Measurements from ENCODE around the gene TGFBR1. TPM values are rescaled to one million over a fixed set of nuclear protein-coding genes. Genes with fewer than 3 reads are reported as not detected.

Gene TGFBR1
- total RNA-seq, 1 donor from 2014 or later, result 203 TPM

DNA sequence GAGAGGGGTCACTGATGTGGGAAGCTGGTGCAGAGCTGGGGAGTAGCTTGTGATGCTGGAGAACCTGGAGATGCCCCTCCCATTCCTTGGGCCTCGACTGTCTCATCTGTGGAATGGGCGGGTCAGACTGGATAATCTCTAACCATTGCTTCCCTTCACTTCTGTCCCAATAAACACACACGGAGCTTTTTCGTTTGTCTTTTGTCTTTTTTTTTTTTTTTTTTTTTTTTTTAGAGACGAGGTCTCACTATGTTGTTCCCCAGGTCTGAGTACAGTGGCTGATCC, 80.4 kb downstream of the TGFBR1 start:
- no peaks in the 10 kb centered on the region for H3K79me2 ChIP-seq (ENCODE audit: insufficient read depth, low read length)
- H3K4me1 ChIP-seq (ENCODE audit: insufficient read depth, low read length), result peaks cover 18% of the 10 kb centered on the region
- Mint-ChIP-seq H3K36me3 (ENCODE audit: low read depth, unreplicated experiment) (no peaks in the 10 kb centered on the region), H3K9me3 (ENCODE audit: unreplicated experiment) (peaks cover 1% of the 10 kb centered on the region), H3K27me3 (ENCODE audit: low read depth, unreplicated experiment) (peaks cover 6% of the 10 kb centered on the region), H3K27ac (ENCODE audit: unreplicated experiment) (no peak overlapping the region), H3K4me3 (ENCODE audit: unreplicated experiment) (no peak overlapping the region), H3K4me1 (ENCODE audit: low read depth, unreplicated experiment) (peaks cover 11% of the 10 kb centered on the region)
- no peak overlapping the region for H3K27ac ChIP-seq (ENCODE audit: low read depth, low read length)
- TF ChIP-seq, protein P1, sequence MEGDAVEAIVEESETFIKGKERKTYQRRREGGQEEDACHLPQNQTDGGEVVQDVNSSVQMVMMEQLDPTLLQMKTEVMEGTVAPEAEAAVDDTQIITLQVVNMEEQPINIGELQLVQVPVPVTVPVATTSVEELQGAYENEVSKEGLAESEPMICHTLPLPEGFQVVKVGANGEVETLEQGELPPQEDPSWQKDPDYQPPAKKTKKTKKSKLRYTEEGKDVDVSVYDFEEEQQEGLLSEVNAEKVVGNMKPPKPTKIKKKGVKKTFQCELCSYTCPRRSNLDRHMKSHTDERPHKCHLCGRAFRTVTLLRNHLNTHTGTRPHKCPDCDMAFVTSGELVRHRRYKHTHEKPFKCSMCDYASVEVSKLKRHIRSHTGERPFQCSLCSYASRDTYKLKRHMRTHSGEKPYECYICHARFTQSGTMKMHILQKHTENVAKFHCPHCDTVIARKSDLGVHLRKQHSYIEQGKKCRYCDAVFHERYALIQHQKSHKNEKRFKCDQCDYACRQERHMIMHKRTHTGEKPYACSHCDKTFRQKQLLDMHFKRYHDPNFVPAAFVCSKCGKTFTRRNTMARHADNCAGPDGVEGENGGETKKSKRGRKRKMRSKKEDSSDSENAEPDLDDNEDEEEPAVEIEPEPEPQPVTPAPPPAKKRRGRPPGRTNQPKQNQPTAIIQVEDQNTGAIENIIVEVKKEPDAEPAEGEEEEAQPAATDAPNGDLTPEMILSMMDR (IDR thresholded peaks at IDR 0.05; ENCODE audit: insufficient read depth, low read depth, low read length), result no peak
- no peak for TF ChIP-seq EZH2 (IDR thresholded peaks at IDR 0.05; ENCODE audit: insufficient read depth, low read length)
- H3K36me3 ChIP-seq (ENCODE audit: insufficient read depth, low read length), result no peaks in the 10 kb centered on the region
- H3K4me2 ChIP-seq (ENCODE audit: low read length), result peak overlapping the region; percentile 82
- DNase-seq (ENCODE audit: low read depth) (no peak), FAIRE-seq (no peak)
- peak overlapping the region; percentile 35 for H3K9ac ChIP-seq (ENCODE audit: low read length)
- no peaks in the 10 kb centered on the region for H3K27me3 ChIP-seq (ENCODE audit: insufficient read depth, low read length)
- H3K4me3 ChIP-seq (ENCODE audit: insufficient read depth, low read depth, low read length), result no peak overlapping the region
- H2AFZ ChIP-seq (ENCODE audit: low read depth, low read length), result peak overlapping the region; percentile 96
- H4K20me1 ChIP-seq (ENCODE audit: insufficient read depth, low read length), result no peaks in the 10 kb centered on the region
- H3K9me3 ChIP-seq (ENCODE audit: insufficient read depth, low read depth, low read length), result no peaks in the 10 kb centered on the region

DNA sequence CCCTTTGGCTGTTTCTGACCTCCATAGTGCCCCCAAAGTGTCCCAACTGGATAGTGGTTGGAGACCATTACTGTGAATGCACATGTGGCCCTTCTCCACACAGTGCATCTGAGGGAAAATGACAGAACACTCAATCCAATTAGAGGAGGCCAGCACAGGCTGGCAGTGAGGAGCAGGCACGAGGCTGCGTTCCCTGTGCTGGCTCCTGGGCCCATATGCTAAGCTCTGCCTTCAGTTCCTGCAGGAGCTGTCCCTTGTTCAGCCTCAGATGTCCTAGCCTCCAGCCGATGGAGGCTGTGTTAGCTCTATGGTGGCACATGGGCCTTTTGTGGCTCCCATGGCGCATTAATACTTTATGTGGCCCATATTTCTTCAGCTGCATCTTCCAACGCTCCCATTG, 81.0 kb downstream of the TGFBR1 start:
- Histone ChIP-seq H3K36me3 (ENCODE audit: insufficient read depth, low read length) (no peaks in the 10 kb centered on the region), H3K79me2 (ENCODE audit: insufficient read depth, low read length) (no peaks in the 10 kb centered on the region), H3K4me3 (ENCODE audit: insufficient read depth, low read depth, low read length) (no peak overlapping the region), H3K4me1 (ENCODE audit: insufficient read depth, low read length) (peaks cover 18% of the 10 kb centered on the region), H3K27ac (ENCODE audit: low read depth, low read length) (no peak overlapping the region), H3K27me3 (ENCODE audit: insufficient read depth, low read length) (no peaks in the 10 kb centered on the region), H3K9ac (ENCODE audit: low read length) (no peak overlapping the region), H3K4me2 (ENCODE audit: low read length) (no peak overlapping the region), H3K9me3 (ENCODE audit: insufficient read depth, low read depth, low read length) (no peaks in the 10 kb centered on the region), H2AFZ (ENCODE audit: low read depth, low read length) (no peak overlapping the region), H4K20me1 (ENCODE audit: insufficient read depth, low read length) (no peaks in the 10 kb centered on the region)
- H3K27me3 Mint-ChIP-seq (ENCODE audit: low read depth, unreplicated experiment), result peaks cover 11% of the 10 kb centered on the region
- FAIRE-seq, result no peak
- DNase-seq (ENCODE audit: low read depth), result no peak
- no peaks in the 10 kb centered on the region for H3K36me3 Mint-ChIP-seq (ENCODE audit: low read depth, unreplicated experiment)
- no peak overlapping the region for H3K27ac Mint-ChIP-seq (ENCODE audit: unreplicated experiment)
- no peak for TF ChIP-seq EZH2 (IDR thresholded peaks at IDR 0.05; ENCODE audit: insufficient read depth, low read length)
- TF ChIP-seq, protein P1 (IDR thresholded peaks at IDR 0.05; ENCODE audit: insufficient read depth, low read depth, low read length), result no peak
- peaks cover 1% of the 10 kb centered on the region for H3K9me3 Mint-ChIP-seq (ENCODE audit: unreplicated experiment)
- H3K4me1 Mint-ChIP-seq (ENCODE audit: low read depth, unreplicated experiment), result peaks cover 11% of the 10 kb centered on the region
- H3K4me3 Mint-ChIP-seq (ENCODE audit: unreplicated experiment), result no peak overlapping the region

DNA sequence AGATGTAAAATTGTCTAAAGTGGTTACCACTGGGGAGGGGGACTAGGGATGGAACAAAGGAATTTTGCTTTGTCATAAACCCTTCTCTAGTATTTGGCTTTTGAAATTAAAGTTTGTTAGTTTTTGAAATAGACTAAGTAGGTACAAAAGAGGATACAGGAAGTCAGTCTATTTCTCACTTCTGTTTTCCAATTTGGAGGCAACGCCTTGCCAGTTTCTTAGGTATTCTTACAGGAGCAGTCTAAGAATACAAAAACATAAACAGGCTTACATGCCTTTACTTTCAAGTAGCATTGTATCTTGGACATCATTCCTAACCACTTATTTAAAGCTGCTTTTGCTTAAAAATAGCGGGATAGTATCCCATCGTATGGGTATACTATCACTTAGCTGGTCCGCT, 82.4 kb downstream of the TGFBR1 start:
- Histone ChIP-seq H3K9me3 (ENCODE audit: insufficient read depth, low read depth, low read length) (no peaks in the 10 kb centered on the region), H3K4me3 (ENCODE audit: insufficient read depth, low read depth, low read length) (no peak overlapping the region), H3K27me3 (ENCODE audit: insufficient read depth, low read length) (no peaks in the 10 kb centered on the region), H3K4me2 (ENCODE audit: low read length) (no peak overlapping the region), H3K27ac (ENCODE audit: low read depth, low read length) (no peak overlapping the region), H3K79me2 (ENCODE audit: insufficient read depth, low read length) (no peaks in the 10 kb centered on the region), H3K36me3 (ENCODE audit: insufficient read depth, low read length) (no peaks in the 10 kb centered on the region), H3K4me1 (ENCODE audit: insufficient read depth, low read length) (peaks cover 9% of the 10 kb centered on the region), H3K9ac (ENCODE audit: low read length) (no peak overlapping the region), H4K20me1 (ENCODE audit: insufficient read depth, low read length) (no peaks in the 10 kb centered on the region), H2AFZ (ENCODE audit: low read depth, low read length) (no peak overlapping the region)
- peaks cover 1% of the 10 kb centered on the region for H3K9me3 Mint-ChIP-seq (ENCODE audit: unreplicated experiment)
- peaks cover 11% of the 10 kb centered on the region for H3K27me3 Mint-ChIP-seq (ENCODE audit: low read depth, unreplicated experiment)
- no peak overlapping the region for H3K4me3 Mint-ChIP-seq (ENCODE audit: unreplicated experiment)
- FAIRE-seq (no peak), DNase-seq (ENCODE audit: low read depth) (no peak)
- TF ChIP-seq EZH2 (IDR thresholded peaks at IDR 0.05; ENCODE audit: insufficient read depth, low read length), result no peak
- TF ChIP-seq, protein P1 (IDR thresholded peaks at IDR 0.05; ENCODE audit: insufficient read depth, low read depth, low read length), result no peak
- H3K36me3 Mint-ChIP-seq (ENCODE audit: low read depth, unreplicated experiment), result no peaks in the 10 kb centered on the region
- H3K4me1 Mint-ChIP-seq (ENCODE audit: low read depth, unreplicated experiment), result peaks cover 5% of the 10 kb centered on the region
- H3K27ac Mint-ChIP-seq (ENCODE audit: unreplicated experiment), result no peak overlapping the region
